ENCODE data around the gene SIRT3.
A peak's percentile ranks its signal among the peaks of the same experiment; 100 is the strongest.
"Not testable (repeated sequence)": the region's sequence is repeated elsewhere in the genome, so short reads cannot be mapped to it uniquely, and the experiment has no call there.

SIRT3 gene

DNA sequence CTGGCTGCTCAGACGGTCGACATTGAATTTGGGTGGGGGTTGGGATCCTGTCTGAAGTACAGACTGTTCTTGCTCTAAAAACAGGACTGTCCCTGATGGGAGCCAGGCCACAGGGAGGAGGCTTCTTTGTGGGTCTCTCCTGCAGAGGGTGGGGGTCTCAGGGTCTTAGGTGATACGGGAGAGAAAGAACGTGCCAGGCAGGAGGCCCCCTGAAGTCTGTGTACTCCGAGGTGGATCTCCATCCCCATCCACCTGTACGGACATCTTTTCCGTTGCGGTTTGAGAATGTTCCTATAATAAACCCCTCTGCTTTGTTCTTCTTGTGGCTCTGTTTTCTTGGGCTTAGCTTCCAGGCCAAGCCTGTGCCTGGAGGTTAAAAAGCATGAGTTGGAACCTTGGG is 16.5 kb upstream of the SIRT3 start:
- Histone ChIP-seq H3K36me3 (ENCODE audit: insufficient read depth, low read length) (peaks cover 50% of the 10 kb centered on the region), H3K9me3 (ENCODE audit: low read depth, low read length) (no peaks in the 10 kb centered on the region), H3K9ac (ENCODE audit: insufficient read length) (no peak overlapping the region), H3K4me3 (no peak overlapping the region), H3K27ac (no peak overlapping the region)
- DNase-seq (ENCODE audit: low read depth, low spot score) = no peak
- TF ChIP-seq FOXP2 (optimal IDR thresholded peaks at IDR 0.05; ENCODE audit: control extremely low read depth, extremely low read length, insufficient read depth) (no peak), POLR2AphosphoS5 (IDR thresholded peaks at IDR 0.05; ENCODE audit: borderline replicate concordance, low read depth, low read length) (no peak), EZH2 (IDR thresholded peaks at IDR 0.05) (no peak)

DNA sequence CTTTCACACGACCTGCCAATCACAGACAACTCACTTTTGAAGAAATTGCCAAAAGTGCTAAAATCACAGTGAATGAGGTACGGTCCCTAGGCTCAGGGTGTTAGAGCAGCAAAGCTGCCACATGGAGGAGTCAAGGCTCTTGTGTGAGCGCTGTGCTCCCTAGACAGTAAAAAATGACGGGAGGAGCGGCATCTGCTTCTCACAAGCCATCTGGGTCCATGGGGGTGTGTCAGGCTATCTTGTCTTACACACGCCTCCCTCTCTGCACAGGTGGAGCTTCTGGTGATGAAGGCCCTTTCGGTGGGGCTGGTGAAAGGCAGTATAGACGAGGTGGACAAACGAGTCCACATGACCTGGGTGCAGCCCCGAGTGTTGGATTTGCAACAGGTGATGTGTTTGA is 15.4 kb upstream of the SIRT3 start:
- H3K9ac ChIP-seq (ENCODE audit: insufficient read length) = no peak overlapping the region
- no peak overlapping the region for H3K4me3 ChIP-seq
- H3K36me3 ChIP-seq (ENCODE audit: insufficient read depth, low read length) = peaks cover 61% of the 10 kb centered on the region
- no peak for DNase-seq (ENCODE audit: low read depth, low spot score)
- TF ChIP-seq EZH2 (IDR thresholded peaks at IDR 0.05) = no peak
- no peak for TF ChIP-seq FOXP2 (optimal IDR thresholded peaks at IDR 0.05; ENCODE audit: control extremely low read depth, extremely low read length, insufficient read depth)
- no peak for TF ChIP-seq POLR2AphosphoS5 (IDR thresholded peaks at IDR 0.05; ENCODE audit: borderline replicate concordance, low read depth, low read length)
- no peak overlapping the region for H3K27ac ChIP-seq
- H3K9me3 ChIP-seq (ENCODE audit: low read depth, low read length) = no peaks in the 10 kb centered on the region

DNA sequence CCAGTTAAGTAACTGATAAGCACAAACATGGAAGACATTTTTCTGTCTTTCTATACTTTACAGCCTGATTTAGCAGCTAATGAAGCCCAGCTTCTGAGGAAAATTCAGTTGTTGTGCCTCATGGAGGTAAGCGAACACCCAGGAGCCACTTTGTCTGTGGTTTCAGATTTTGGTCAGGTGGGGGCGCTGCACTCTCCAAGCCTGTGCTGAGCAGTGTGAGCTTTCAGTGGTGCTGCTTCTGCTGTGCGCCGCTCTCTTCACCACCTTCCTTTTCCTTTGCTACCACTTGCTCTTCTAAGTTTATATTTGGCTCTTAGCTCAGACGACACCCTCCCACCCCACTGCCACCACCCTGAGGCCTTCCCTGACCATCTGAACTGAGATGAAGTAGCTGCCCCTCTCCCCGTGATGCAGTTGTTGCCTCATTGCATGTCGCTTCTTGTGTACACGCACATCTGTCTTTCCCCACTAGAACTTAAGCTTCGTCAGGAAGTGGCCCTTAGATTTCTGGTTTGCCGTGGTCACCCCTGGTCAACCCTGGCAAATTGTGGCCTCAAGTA is 14.7 kb upstream of the SIRT3 start:
- no peak overlapping the region for H3K4me3 ChIP-seq

DNA sequence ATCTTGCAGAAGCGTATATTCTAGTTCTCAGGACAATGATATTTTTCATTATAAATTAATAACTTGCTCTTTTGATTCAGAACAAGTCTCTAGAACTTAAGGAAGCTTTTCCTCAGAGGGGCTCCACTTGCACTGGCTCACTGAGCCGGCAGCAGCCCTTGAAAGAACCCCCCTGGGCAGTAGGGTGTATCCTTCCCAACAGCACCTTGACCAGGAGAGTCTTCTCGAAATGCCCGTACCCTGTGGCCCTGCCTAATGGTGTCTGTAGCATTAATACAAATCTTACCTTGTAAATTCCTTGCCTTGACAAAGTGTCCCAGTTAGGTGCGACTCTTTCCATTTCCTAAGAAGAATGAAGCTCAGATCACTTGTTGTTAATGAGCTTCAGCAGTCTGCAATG is 14.1 kb upstream of the SIRT3 start:
- Histone ChIP-seq H3K9me3 (ENCODE audit: low read depth, low read length) (no peaks in the 10 kb centered on the region), H3K36me3 (ENCODE audit: insufficient read depth, low read length) (peaks cover 74% of the 10 kb centered on the region), H3K9ac (ENCODE audit: insufficient read length) (no peak overlapping the region), H3K4me3 (no peak overlapping the region), H3K27ac (no peak overlapping the region)
- TF ChIP-seq FOXP2 (optimal IDR thresholded peaks at IDR 0.05; ENCODE audit: control extremely low read depth, extremely low read length, insufficient read depth) = no peak
- TF ChIP-seq POLR2AphosphoS5 (IDR thresholded peaks at IDR 0.05; ENCODE audit: borderline replicate concordance, low read depth, low read length) = no peak
- no peak for TF ChIP-seq EZH2 (IDR thresholded peaks at IDR 0.05)
- DNase-seq (ENCODE audit: low read depth, low spot score) = no peak

More for the DNA sequence above, 14.7 kb upstream of the SIRT3 start:
- H3K27ac ChIP-seq = peak overlapping the region; percentile 35; the same call in 1 of the 2 replicates
- TF ChIP-seq POLR2AphosphoS5 (IDR thresholded peaks at IDR 0.05; ENCODE audit: borderline replicate concordance, low read depth, low read length) (no peak), EZH2 (IDR thresholded peaks at IDR 0.05) (no peak), FOXP2 (optimal IDR thresholded peaks at IDR 0.05; ENCODE audit: control extremely low read depth, extremely low read length, insufficient read depth) (no peak)
- DNase-seq (ENCODE audit: low read depth, low spot score) = no peak
- H3K36me3 ChIP-seq (ENCODE audit: insufficient read depth, low read length) = peaks cover 68% of the 10 kb centered on the region
- no peaks in the 10 kb centered on the region for H3K9me3 ChIP-seq (ENCODE audit: low read depth, low read length)
- H3K9ac ChIP-seq (ENCODE audit: insufficient read length) = no peak overlapping the region

DNA sequence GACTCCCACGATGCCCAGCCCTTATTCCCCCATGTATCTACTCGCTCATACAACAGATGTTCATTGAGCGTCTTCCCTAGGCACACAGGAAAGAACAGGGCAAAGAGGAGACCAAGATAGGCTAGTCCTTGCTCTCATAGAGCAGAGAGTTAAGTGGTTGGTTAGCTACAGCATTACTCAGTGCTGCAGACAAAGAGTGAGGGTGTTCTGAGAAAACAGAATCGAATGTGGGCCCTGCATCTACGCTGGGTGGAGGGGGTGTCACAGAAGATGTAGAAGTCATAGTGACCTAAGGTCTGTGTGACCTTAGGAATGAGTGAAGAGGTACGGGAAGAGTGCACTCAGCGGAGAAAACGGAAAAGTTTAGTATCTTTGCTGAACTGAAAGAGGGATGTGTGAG is 12.9 kb upstream of the SIRT3 start:
- Histone ChIP-seq H3K36me3 (ENCODE audit: insufficient read depth, low read length) (peaks cover 86% of the 10 kb centered on the region), H3K9me3 (ENCODE audit: low read depth, low read length) (no peaks in the 10 kb centered on the region), H3K27ac (no peak overlapping the region), H3K9ac (ENCODE audit: insufficient read length) (no peak overlapping the region), H3K4me3 (no peak overlapping the region)
- no peak for DNase-seq (ENCODE audit: low read depth, low spot score)
- TF ChIP-seq FOXP2 (optimal IDR thresholded peaks at IDR 0.05; ENCODE audit: control extremely low read depth, extremely low read length, insufficient read depth) (no peak), POLR2AphosphoS5 (IDR thresholded peaks at IDR 0.05; ENCODE audit: borderline replicate concordance, low read depth, low read length) (no peak), EZH2 (IDR thresholded peaks at IDR 0.05) (no peak)

DNA sequence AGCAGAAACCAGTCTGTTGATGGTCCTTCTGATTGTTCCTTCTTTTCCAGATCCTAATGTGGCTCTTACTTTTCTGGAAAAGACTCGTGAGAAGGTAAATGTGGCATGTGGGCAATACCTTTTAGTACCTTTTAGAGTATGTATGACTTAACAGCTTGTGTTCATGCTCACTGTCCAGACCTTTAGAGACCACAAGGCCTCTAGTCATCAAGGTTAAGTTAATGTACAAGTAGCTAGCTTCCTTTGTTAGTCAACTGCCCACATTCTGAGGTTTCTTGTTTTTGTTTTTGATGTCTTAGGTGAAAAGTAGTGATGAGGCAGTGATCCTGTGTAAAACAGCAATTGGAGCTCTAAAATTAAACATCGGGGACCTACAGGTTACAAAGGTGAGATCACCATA is 8.2 kb upstream of the SIRT3 start:
- H3K36me3 ChIP-seq (ENCODE audit: insufficient read depth, low read length) = peaks cover 90% of the 10 kb centered on the region
- H3K4me3 ChIP-seq = no peak overlapping the region
- no peaks in the 10 kb centered on the region for H3K9me3 ChIP-seq (ENCODE audit: low read depth, low read length)
- no peak for TF ChIP-seq POLR2AphosphoS5 (IDR thresholded peaks at IDR 0.05; ENCODE audit: borderline replicate concordance, low read depth, low read length)
- no peak for TF ChIP-seq EZH2 (IDR thresholded peaks at IDR 0.05)
- TF ChIP-seq FOXP2 (optimal IDR thresholded peaks at IDR 0.05; ENCODE audit: control extremely low read depth, extremely low read length, insufficient read depth) = no peak
- no peak overlapping the region for H3K27ac ChIP-seq
- DNase-seq (ENCODE audit: low read depth, low spot score) = no peak
- no peak overlapping the region for H3K9ac ChIP-seq (ENCODE audit: insufficient read length)

DNA sequence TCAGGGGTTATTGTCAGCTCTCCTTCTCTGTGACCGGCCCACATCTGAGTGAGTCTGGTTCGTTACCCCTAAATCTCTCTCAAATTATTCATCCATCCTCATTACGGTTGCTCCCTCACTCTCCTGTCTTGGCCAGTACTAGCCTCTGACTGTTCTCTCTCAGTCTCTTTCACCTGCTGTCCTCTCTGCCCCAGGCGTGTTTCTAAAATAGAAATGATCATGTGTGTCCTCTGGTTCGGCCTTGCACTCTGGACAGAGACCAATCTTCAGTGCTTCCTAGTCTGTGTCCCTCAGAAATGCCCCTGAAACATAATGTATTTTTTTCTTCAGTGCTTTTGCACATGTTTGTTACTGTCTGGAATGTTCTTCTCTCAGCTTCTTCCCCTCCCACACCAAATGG is 5.5 kb upstream of the SIRT3 start:
- DNase-seq (ENCODE audit: low read depth, low spot score) = no peak
- H3K4me3 ChIP-seq = no peak overlapping the region
- no peak overlapping the region for H3K27ac ChIP-seq
- peaks cover 71% of the 10 kb centered on the region for H3K36me3 ChIP-seq (ENCODE audit: insufficient read depth, low read length)
- no peak overlapping the region for H3K9ac ChIP-seq (ENCODE audit: insufficient read length)
- TF ChIP-seq EZH2 (IDR thresholded peaks at IDR 0.05) = no peak
- no peak for TF ChIP-seq POLR2AphosphoS5 (IDR thresholded peaks at IDR 0.05; ENCODE audit: borderline replicate concordance, low read depth, low read length)
- no peak for TF ChIP-seq FOXP2 (optimal IDR thresholded peaks at IDR 0.05; ENCODE audit: control extremely low read depth, extremely low read length, insufficient read depth)
- no peaks in the 10 kb centered on the region for H3K9me3 ChIP-seq (ENCODE audit: low read depth, low read length)

DNA sequence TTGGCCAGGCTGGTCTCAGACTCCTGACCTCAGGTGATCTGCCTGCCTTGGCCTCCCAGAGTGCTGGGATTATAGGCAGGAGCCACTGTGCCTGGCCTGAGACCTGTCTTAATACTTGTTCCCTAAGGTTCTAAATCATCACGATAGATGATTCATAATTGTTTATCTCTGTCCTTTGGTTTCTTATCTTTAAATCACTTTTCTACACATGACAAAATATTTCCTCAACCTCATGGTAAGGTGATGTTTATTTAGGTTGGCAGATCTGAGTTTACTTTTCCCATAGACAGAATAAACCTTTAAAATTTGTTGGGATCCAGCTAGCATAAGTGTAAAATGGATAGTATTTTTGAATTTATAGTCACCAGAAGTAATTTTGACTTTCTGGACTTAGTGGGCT is 4.2 kb upstream of the SIRT3 start:
- no peak for TF ChIP-seq POLR2AphosphoS5 (IDR thresholded peaks at IDR 0.05; ENCODE audit: borderline replicate concordance, low read depth, low read length)
- TF ChIP-seq FOXP2 (optimal IDR thresholded peaks at IDR 0.05; ENCODE audit: control extremely low read depth, extremely low read length, insufficient read depth) = no peak
- no peak for TF ChIP-seq EZH2 (IDR thresholded peaks at IDR 0.05)
- Histone ChIP-seq H3K36me3 (ENCODE audit: insufficient read depth, low read length) (peaks cover 58% of the 10 kb centered on the region), H3K9me3 (ENCODE audit: low read depth, low read length) (no peaks in the 10 kb centered on the region), H3K27ac (no peak overlapping the region), H3K4me3 (no peak overlapping the region), H3K9ac (ENCODE audit: insufficient read length) (no peak overlapping the region)
- DNase-seq (ENCODE audit: low read depth, low spot score) = no peak

DNA sequence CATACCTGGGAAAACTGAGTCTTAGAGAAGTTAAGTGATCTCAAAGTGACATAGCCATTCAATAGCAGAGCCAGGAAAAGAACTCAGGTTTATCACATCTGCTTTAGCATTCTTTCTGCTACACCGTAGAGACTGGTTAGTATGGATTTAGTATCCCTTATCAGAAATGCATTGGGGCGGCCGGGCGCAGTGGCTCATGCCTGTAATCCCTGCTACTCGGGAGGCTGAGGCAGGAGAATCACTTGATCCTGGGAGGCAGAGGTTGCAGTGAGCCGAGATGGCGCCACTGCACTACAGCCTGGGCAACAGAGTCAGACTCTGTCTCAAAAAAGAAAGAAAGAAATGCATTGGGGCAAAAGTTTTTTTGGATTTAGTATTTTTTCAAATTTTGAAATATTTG is 2.2 kb upstream of the SIRT3 start:
- Histone ChIP-seq H3K9ac (ENCODE audit: insufficient read length) (peak overlapping the region; percentile 92), H3K36me3 (ENCODE audit: insufficient read depth, low read length) (peaks cover 38% of the 10 kb centered on the region), H3K4me3 (peak overlapping the region; percentile 78; the same call in 1 of the 2 replicates)
- not testable (repeated sequence) for H3K9me3 ChIP-seq (ENCODE audit: low read depth, low read length); H3K27ac ChIP-seq; DNase-seq (ENCODE audit: low read depth, low spot score)

Measured in SK-N-MC (cell line).